HCT116 (cell line): ENCODE measurements around the gene ERBB3. TPM values are rescaled to one million over a fixed set of nuclear protein-coding genes. Genes with fewer than 3 reads are reported as not detected.

Experiments
- ATAC-seq: fragments of 200-7000 bp; cut with Tn5 transposase; 2 replicates; pipeline ENCODE4 v1.9.1; 2020; ENCODE audit warnings: mild to moderate bottlenecking, moderate library complexity
- BruUV-seq: library from RNA; stranded (reverse); fragments of 400-500 nt; replicated peaks from 2 replicates; lab custom pipeline; 2021; lab: Mats Ljungman, UMichigan
- CTCF ChIA-PET: fragments of 300-600 bp; sonication (Branson Sonifier 250); formaldehyde crosslinking; loops from one replicate; lab custom pipeline; 2021; ENCODE audit warnings: antibody characterized with exemption; lab: Charles Lee
- POLR2A ChIA-PET: fragments of 300-600, 350-600 bp; sonication (Branson Sonifier 250); formaldehyde crosslinking; loops from one replicate; lab custom pipeline; 2021; ENCODE audit warnings: antibody characterized with exemption; lab: Charles Lee
- RAD21 ChIA-PET, 2 experiments: fragments of 300-600 bp; sonication (Branson Sonifier 250); formaldehyde crosslinking; loops; one replicate each; lab custom pipeline; 2023; ENCODE audit warnings: low total read pairs in 2 of 2; ENCODE audit not compliant: uncharacterized antibody in 2 of 2, unreplicated experiment in 2 of 2, low non-redundant PET in 1 of 2; lab: Charles Lee
- DNase-seq: peaks from one replicate; pipeline ENCODE4 v3.0.0-alpha.2; 2010; ENCODE audit warnings: low read depth, low spot score
- H2AFZ ChIP-seq: fragments of 200-600 bp; shearing (Covaris generic), sonication (generic); 2 replicates; pipeline ENCODE4 v1.6.1; 2017; ENCODE audit warnings: low read depth, mixed run types, mixed read lengths, antibody characterized with exemption, low read length; ENCODE audit not compliant: poor library complexity, severe bottlenecking
- H3K27ac ChIP-seq: 2 replicates; pipeline ENCODE4 v1.5.1; 2012; ENCODE audit warnings: low read depth, low read length
- H3K27me3 ChIP-seq: fragments of 200-600 bp; sonication (generic); 2 replicates; pipeline ENCODE4 v1.6.1; 2016; ENCODE audit warnings: mixed run types, low read length, mixed read lengths; ENCODE audit not compliant: insufficient read depth
- H3K36me3 ChIP-seq, 2 experiments: fragments of 200-500 bp in 1 of 2; fragments of 200-600 bp in 1 of 2; sonication (Bioruptor generic) in 1 of 2; sonication (generic) in 1 of 2; 2 replicates each; pipeline versions ENCODE4 v1.5.1 to v1.6.1; 2014 to 2016; ENCODE audit warnings: low read length in 2 of 2, inconsistent platforms in 1 of 2, mixed read lengths in 1 of 2, mixed run types in 1 of 2; ENCODE audit not compliant: insufficient read depth in 2 of 2, control insufficient read depth in 1 of 2
- H3K4me1 ChIP-seq, 2 experiments: fragments of 200-600 bp in 1 of 2; sonication (generic) in 1 of 2; 2 replicates each; pipeline versions ENCODE4 v1.5.1 to v1.6.1; 2012 to 2017; ENCODE audit warnings: low read length in 2 of 2, inconsistent platforms in 1 of 2, mild to moderate bottlenecking in 1 of 2, mixed read lengths in 1 of 2, mixed run types in 1 of 2, moderate library complexity in 1 of 2; ENCODE audit not compliant: insufficient read depth in 2 of 2, control insufficient read depth in 1 of 2
- H3K4me2 ChIP-seq: fragments of 200-600 bp; sonication (generic); 2 replicates; pipeline ENCODE4 v1.6.1; 2017; ENCODE audit warnings: mixed run types, low read length, mixed read lengths
- H3K4me3 ChIP-seq, 2 experiments: fragments of 200-600 bp in 1 of 2; sonication (generic) in 1 of 2; replicated peaks in 1 of 2; 2 replicates each; pipeline ENCODE4 v1.5.1; 2011 to 2016; ENCODE audit warnings: low read length in 2 of 2, control low read depth in 1 of 2, low read depth in 1 of 2, mild to moderate bottlenecking in 1 of 2, mixed read lengths in 1 of 2, mixed run types in 1 of 2
- H3K79me2 ChIP-seq: fragments of 200-600 bp; sonication (generic); 2 replicates; pipeline ENCODE4 v1.6.1; 2017; ENCODE audit warnings: mild to moderate bottlenecking, mixed run types, low read length, moderate library complexity, mixed read lengths; ENCODE audit not compliant: insufficient read depth
- H3K9ac ChIP-seq: fragments of 200-600 bp; sonication (generic); 2 replicates; pipeline ENCODE4 v1.6.1; 2016; ENCODE audit warnings: low read length, mixed read lengths
- H3K9me2 ChIP-seq: fragments of 200-600 bp; sonication (generic), shearing (Covaris generic); 2 replicates; pipeline ENCODE4 v1.6.1; 2017; ENCODE audit warnings: mixed run types, mild to moderate bottlenecking, moderate library complexity; ENCODE audit not compliant: insufficient read depth
- H3K9me3 ChIP-seq, 2 experiments: fragments of 200-500 bp in 1 of 2; fragments of 200-600 bp in 1 of 2; sonication (Bioruptor generic) in 1 of 2; sonication (generic) in 1 of 2; 2 replicates each; pipeline ENCODE4 v1.6.1; 2014 to 2017; ENCODE audit warnings: low read length in 2 of 2, mixed read lengths in 2 of 2, inconsistent platforms in 1 of 2, low read depth in 1 of 2, mild to moderate bottlenecking in 1 of 2, mixed run types in 1 of 2, moderate library complexity in 1 of 2; ENCODE audit not compliant: control insufficient read depth in 1 of 2, insufficient read depth in 1 of 2
- H4K20me1 ChIP-seq: fragments of 200-600 bp; sonication (generic), shearing (Covaris generic); 2 replicates; pipeline ENCODE4 v1.6.1; 2017; ENCODE audit warnings: mixed run types, mild to moderate bottlenecking, moderate library complexity; ENCODE audit not compliant: insufficient read depth
- CEBPB ChIP-seq: IDR thresholded peaks from 2 replicates; pipeline ENCODE4 v1.6.1; 2012; ENCODE audit warnings: low read depth
- ELF1 ChIP-seq: IDR thresholded peaks from 2 replicates; pipeline ENCODE4 v1.6.1; 2012; ENCODE audit warnings: low read depth, borderline replicate concordance
- EZH2 ChIP-seq: fragments of 200-600 bp; sonication (generic); IDR thresholded peaks from 2 replicates; pipeline ENCODE4 v1.6.1; 2017; ENCODE audit warnings: antibody characterized with exemption, mixed run types
- EZH2phosphoT487 ChIP-seq: fragments of 200-600 bp; IDR thresholded peaks from 2 replicates; pipeline ENCODE4 v1.6.1; 2018; ENCODE audit warnings: antibody characterized with exemption, borderline replicate concordance
- FOSL1 ChIP-seq: IDR thresholded peaks from 2 replicates; pipeline ENCODE4 v1.6.1; 2012; ENCODE audit warnings: low read depth
- JUND ChIP-seq: IDR thresholded peaks from 2 replicates; pipeline ENCODE4 v1.6.1; 2012
- POLR2A ChIP-seq: IDR thresholded peaks from 2 replicates; pipeline ENCODE4 v1.7.0; 2011; ENCODE audit warnings: borderline replicate concordance; ENCODE audit not compliant: insufficient read depth, insufficient read length; ENCODE audit errors: extremely low read depth
- REST ChIP-seq: IDR thresholded peaks from 2 replicates; pipeline ENCODE4 v1.6.1; 2012; ENCODE audit warnings: low read depth
- SIN3A ChIP-seq: IDR thresholded peaks from 2 replicates; pipeline ENCODE4 v1.6.1; 2012; ENCODE audit warnings: low read depth
- SP1 ChIP-seq: IDR thresholded peaks from 2 replicates; pipeline ENCODE4 v1.6.1; 2012; ENCODE audit warnings: low read depth
- TCF7L2 ChIP-seq: IDR thresholded peaks from 2 replicates; pipeline ENCODE4 v1.7.0; 2011; ENCODE audit warnings: borderline replicate concordance, inconsistent platforms; ENCODE audit not compliant: insufficient read depth, insufficient read length; ENCODE audit errors: extremely low read depth
- ZBTB33 ChIP-seq: IDR thresholded peaks from 2 replicates; pipeline ENCODE4 v1.6.1; 2011; ENCODE audit warnings: mild to moderate bottlenecking, low read length, moderate library complexity; ENCODE audit not compliant: insufficient replicate concordance; ENCODE audit errors: extremely low read depth
- ZFX ChIP-seq: fragments of 450-650 bp; IDR thresholded peaks from 2 replicates; pipeline ENCODE4 v1.6.1; 2017
- intact Hi-C: fragments of 100-400 bp; cut with micrococcal nuclease; formaldehyde crosslinking; loops from 2 replicates; pipeline ENCODE4 v1.10.0; 2022
- total RNA-seq: library from RNA; stranded (reverse); gene quantifications from one replicate; pipeline ENCODE4 v1.2.1, GENCODE V29; 2021; ENCODE audit not compliant: unreplicated experiment
- TF ChIP-seq, protein P1 (sequence below): IDR thresholded peaks from 2 replicates; pipeline ENCODE4 v1.6.1; 2012

Gene ERBB3
- total RNA-seq, 1 experiment from 2014 or later: 39.7 TPM

DNA sequence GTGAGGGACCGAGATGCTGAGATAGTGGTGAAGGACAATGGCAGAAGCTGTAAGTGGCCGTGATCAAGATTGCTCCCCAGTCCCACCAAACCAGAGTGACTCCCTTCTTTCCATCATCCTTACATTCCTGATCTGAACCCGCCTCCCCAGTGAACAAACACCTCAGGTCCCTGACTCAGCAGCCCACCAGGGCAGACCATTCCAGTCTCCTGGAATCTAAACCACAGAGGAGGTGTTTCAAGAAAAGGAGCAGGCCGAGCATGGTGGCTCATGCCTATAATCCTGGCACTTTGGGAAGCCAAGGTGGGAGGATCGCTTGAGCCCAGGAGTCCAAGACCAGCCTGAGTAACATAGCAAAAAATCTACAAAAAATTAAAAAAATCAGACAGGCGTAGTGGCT is 6.6 kb downstream of the ERBB3 start:
- ATAC-seq: no peak
- Histone ChIP-seq H3K4me3 (no peak overlapping the region), H3K79me2 (peaks cover 2% of the 10 kb centered on the region; the same call in 1 of the 2 replicates), H3K9me2 (no peaks in the 10 kb centered on the region), H2AFZ (no peak overlapping the region), H3K36me3 (peaks cover 10 to 22% of the 10 kb centered on the region in 2 experiments; a peak in 2 of 4 replicates), H3K27me3 (no peaks in the 10 kb centered on the region), H3K27ac (no peak overlapping the region), H3K9me3 (no peaks in the 10 kb centered on the region), H3K4me2 (no peak overlapping the region), H3K9ac (no peak overlapping the region), H3K4me1 (peaks cover 8 to 16% of the 10 kb centered on the region in 2 experiments; a peak in 3 of 4 replicates), H4K20me1 (no peaks in the 10 kb centered on the region)
- TF ChIP-seq ZBTB33: no peak
- TF ChIP-seq, protein P1, sequence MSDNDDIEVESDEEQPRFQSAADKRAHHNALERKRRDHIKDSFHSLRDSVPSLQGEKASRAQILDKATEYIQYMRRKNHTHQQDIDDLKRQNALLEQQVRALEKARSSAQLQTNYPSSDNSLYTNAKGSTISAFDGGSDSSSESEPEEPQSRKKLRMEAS: no peak
- no peak for TF ChIP-seq POLR2A
- TF ChIP-seq FOSL1: no peak
- no peak for TF ChIP-seq JUND
- no peak for TF ChIP-seq EZH2
- TF ChIP-seq TCF7L2: no peak
- TF ChIP-seq SIN3A: no peak
- TF ChIP-seq EZH2phosphoT487: no peak
- TF ChIP-seq ELF1: no peak
- TF ChIP-seq REST: no peak
- no peak for TF ChIP-seq SP1
- no peak for TF ChIP-seq ZFX
- TF ChIP-seq CEBPB: no peak
- ChIA-PET RAD21 (no interaction called here), CTCF (interaction anchor here (1.4 kb wide), 1 partner anchor 89 kb away, joined by 3 read pairs; the partner anchor contains the start of gene SUOX), POLR2A (interaction anchor here (1.3 kb wide), 1 partner anchor 18 kb away, joined by 6 read pairs; the partner anchor contains the start of gene PA2G4)
- no peak for DNase-seq
- intact Hi-C loops: no loop called here
- BruUV-seq: no TSS peak
